Peyer's patch (tissue), 4 donors: ENCODE results near the gene CFAP69. TPM values are rescaled to one million over a fixed set of nuclear protein-coding genes. Genes with fewer than 3 reads are reported as not detected.

ENCODE experiments used
- DNase-seq, 3 donors: peaks; one replicate each; pipeline ENCODE4 v3.0.0-alpha.2; 2017 to 2019
- H3K27ac ChIP-seq, 4 donors: fragments of 200-600 bp; sonication (generic); one replicate each; pipeline ENCODE4 v1.5.1; 2016 to 2019
- H3K27me3 ChIP-seq, 2 donors: fragments of 200-600 bp; sonication (generic); one replicate each; pipeline ENCODE4 v1.5.1; 2019
- H3K36me3 ChIP-seq, 3 donors: fragments of 200-600 bp; sonication (generic); one replicate each; pipeline ENCODE4 v1.5.1; 2016 to 2019
- H3K4me1 ChIP-seq, 4 donors: fragments of 200-600 bp; sonication (generic); one replicate each; pipeline ENCODE4 v1.5.1; 2016 to 2019
- H3K4me3 ChIP-seq, 4 donors: fragments of 200-600 bp; sonication (generic); 1 replicate in 3 of 4; 2 replicates in 1 of 4; pipeline ENCODE4 v1.5.1; 2016 to 2019; ENCODE audit warnings: mild to moderate bottlenecking in 1 of 4
- H3K9me3 ChIP-seq, 4 donors: fragments of 200-600 bp; sonication (generic); one replicate each; pipeline ENCODE4 v1.5.1; 2016 to 2019; ENCODE audit warnings: mild to moderate bottlenecking in 1 of 4
- POLR2A ChIP-seq, 2 donors: fragments of 450-650 bp; IDR thresholded peaks; one replicate each; pipeline ENCODE4 v1.5.1; 2017; ENCODE audit warnings: antibody characterized with exemption in 2 of 2, mild to moderate bottlenecking in 2 of 2, moderate library complexity in 2 of 2
- total RNA-seq, 4 donors: library from RNA; depleted of rRNA; stranded (reverse); fragments of >200 nt; gene quantifications; one replicate each; pipeline ENCODE4 v1.1.0, GENCODE V29; 2016
- TF ChIP-seq, protein P1 (sequence below), 6 experiments: fragments of 450-650 bp in 4 of 6; fragments of 200-600 bp in 2 of 6; sonication (generic) in 1 of 6; IDR thresholded peaks; one replicate each; pipeline ENCODE4 v1.5.1; 2017 to 2019; ENCODE audit warnings: antibody characterized with exemption in 6 of 6, mild to moderate bottlenecking in 3 of 6, moderate library complexity in 1 of 6

Gene CFAP69
- total RNA-seq, 4 donors from 2014 or later, result 2.3 to 15.3 (median 11.9) TPM; not detected in 1

- H3K9me3 ChIP-seq, result no peaks in the 10 kb centered on the region
- H3K36me3 ChIP-seq, result no peaks in the 10 kb centered on the region
- H3K4me3 ChIP-seq, result no peak overlapping the region
- H3K4me1 ChIP-seq, result peaks cover 0 to 13% (median 0%) of the 10 kb centered on the region in 4 donors
- H3K27me3 ChIP-seq, result no peaks in the 10 kb centered on the region
- TF ChIP-seq, protein P1, sequence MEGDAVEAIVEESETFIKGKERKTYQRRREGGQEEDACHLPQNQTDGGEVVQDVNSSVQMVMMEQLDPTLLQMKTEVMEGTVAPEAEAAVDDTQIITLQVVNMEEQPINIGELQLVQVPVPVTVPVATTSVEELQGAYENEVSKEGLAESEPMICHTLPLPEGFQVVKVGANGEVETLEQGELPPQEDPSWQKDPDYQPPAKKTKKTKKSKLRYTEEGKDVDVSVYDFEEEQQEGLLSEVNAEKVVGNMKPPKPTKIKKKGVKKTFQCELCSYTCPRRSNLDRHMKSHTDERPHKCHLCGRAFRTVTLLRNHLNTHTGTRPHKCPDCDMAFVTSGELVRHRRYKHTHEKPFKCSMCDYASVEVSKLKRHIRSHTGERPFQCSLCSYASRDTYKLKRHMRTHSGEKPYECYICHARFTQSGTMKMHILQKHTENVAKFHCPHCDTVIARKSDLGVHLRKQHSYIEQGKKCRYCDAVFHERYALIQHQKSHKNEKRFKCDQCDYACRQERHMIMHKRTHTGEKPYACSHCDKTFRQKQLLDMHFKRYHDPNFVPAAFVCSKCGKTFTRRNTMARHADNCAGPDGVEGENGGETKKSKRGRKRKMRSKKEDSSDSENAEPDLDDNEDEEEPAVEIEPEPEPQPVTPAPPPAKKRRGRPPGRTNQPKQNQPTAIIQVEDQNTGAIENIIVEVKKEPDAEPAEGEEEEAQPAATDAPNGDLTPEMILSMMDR (IDR thresholded peaks at IDR 0.05), result no peak
- no peak for TF ChIP-seq POLR2A (IDR thresholded peaks at IDR 0.05)
- H3K27ac ChIP-seq, result no peak overlapping the region
- DNase-seq, result no peak
Measured at GRCh38 chr7:90239625-90240228, 5.2 kb upstream of the CFAP69 start.

- H3K27ac ChIP-seq, result peak overlapping the region in 3 of 4 donors; percentile 8 to 70 (median 62)
- no peaks in the 10 kb centered on the region for H3K27me3 ChIP-seq
- DNase-seq, result no peak
- H3K9me3 ChIP-seq, result no peaks in the 10 kb centered on the region
- TF ChIP-seq, protein P1 (IDR thresholded peaks at IDR 0.05), result no peak
- TF ChIP-seq POLR2A (IDR thresholded peaks at IDR 0.05), result no peak
- no peak overlapping the region for H3K4me3 ChIP-seq
- H3K4me1 ChIP-seq, result peaks cover 0 to 23% (median 0%) of the 10 kb centered on the region in 4 donors
- no peaks in the 10 kb centered on the region for H3K36me3 ChIP-seq
Measured at GRCh38 chr7:90242369-90243168, 2.4 kb upstream of the CFAP69 start.

DNA sequence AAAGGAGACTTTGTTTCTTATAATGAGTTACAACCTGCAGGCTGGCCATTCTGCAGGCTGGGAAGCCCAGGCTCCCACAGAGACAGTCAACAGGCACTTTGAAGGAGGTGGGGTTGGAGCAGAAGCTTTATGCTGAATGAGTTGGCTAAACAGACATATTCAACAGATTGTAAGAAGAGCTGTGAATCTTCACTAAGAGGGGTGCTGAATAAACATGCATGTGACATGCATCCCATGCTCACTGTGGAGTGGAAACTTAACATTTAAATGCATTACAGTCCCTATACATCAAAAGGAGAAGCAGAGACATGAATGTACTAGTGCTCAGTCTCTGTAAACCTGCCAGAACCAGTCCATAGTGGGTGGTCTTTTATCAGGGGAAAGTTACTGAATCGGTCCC, 1.4 kb upstream of the CFAP69 start:
- H3K9me3 ChIP-seq, result no peaks in the 10 kb centered on the region
- peaks cover 0 to 23% (median 0%) of the 10 kb centered on the region in 4 donors for H3K4me1 ChIP-seq
- H3K36me3 ChIP-seq, result no peaks in the 10 kb centered on the region
- DNase-seq, result no peak
- no peak for TF ChIP-seq POLR2A (IDR thresholded peaks at IDR 0.05)
- TF ChIP-seq, protein P1 (IDR thresholded peaks at IDR 0.05), result no peak
- no peak overlapping the region for H3K27ac ChIP-seq
- no peak overlapping the region for H3K4me3 ChIP-seq
- no peaks in the 10 kb centered on the region for H3K27me3 ChIP-seq

- H3K4me3 ChIP-seq, result peak overlapping the region; percentile 55 to 90 (median 76)
- no peaks in the 10 kb centered on the region for H3K9me3 ChIP-seq
- H3K27ac ChIP-seq, result peak overlapping the region in 2 of 4 donors; percentile 35 to 55
- H3K4me1 ChIP-seq, result peaks cover 0 to 20% (median 0%) of the 10 kb centered on the region in 4 donors
- TF ChIP-seq, protein P1 (IDR thresholded peaks at IDR 0.05), result no peak
- TF ChIP-seq POLR2A (IDR thresholded peaks at IDR 0.05), result no peak
- H3K36me3 ChIP-seq, result no peaks in the 10 kb centered on the region
- H3K27me3 ChIP-seq, result no peaks in the 10 kb centered on the region
- DNase-seq, result no peak
Measured at GRCh38 chr7:90244565-90244908, 437 bp upstream of the CFAP69 start.

GRCh38 chr7:90246171-90246570, 1.2 kb downstream of the CFAP69 start:
- Histone ChIP-seq H3K36me3 (no peaks in the 10 kb centered on the region), H3K4me1 (peaks cover 0 to 16% (median 0%) of the 10 kb centered on the region in 4 donors), H3K4me3 (peak overlapping the region in 2 of 4 donors; percentile 73 to 80), H3K27me3 (no peaks in the 10 kb centered on the region), H3K27ac (no peak overlapping the region), H3K9me3 (no peaks in the 10 kb centered on the region)
- DNase-seq, result no peak
- no peak for TF ChIP-seq POLR2A (IDR thresholded peaks at IDR 0.05)
- TF ChIP-seq, protein P1 (IDR thresholded peaks at IDR 0.05), result no peak
